HepG2 (cell line): ENCODE data around the gene SLC29A2. TPM values are rescaled to one million over a fixed set of nuclear protein-coding genes. Genes with fewer than 3 reads are reported as not detected.

Source experiments
- ATM ChIP-seq: fragments of 450-650 bp; IDR thresholded peaks from 2 replicates; pipeline ENCODE4 v1.7.1; 2017; ENCODE audit warnings: mild to moderate bottlenecking, borderline replicate concordance
- BRD4 ChIP-seq: sonication (generic); formaldehyde crosslinking; IDR thresholded peaks from 2 replicates; pipeline ENCODE4 v1.4.0; 2020; ENCODE audit warnings: missing genetic modification reagents
- GABPA ChIP-seq, 2 experiments: IDR thresholded peaks; 2 replicates each; pipeline ENCODE4 v1.6.1; 2011 to 2016; ENCODE audit warnings: low read depth in 2 of 2, low read length in 1 of 2, missing biosample characterization in 1 of 2, missing genetic modification characterization in 1 of 2
- MATR3 ChIP-seq: sonication (generic); formaldehyde crosslinking; IDR thresholded peaks from 2 replicates; pipeline ENCODE4 v1.4.0; 2020; ENCODE audit warnings: missing genetic modification reagents
- MLLT10 ChIP-seq: sonication (generic); formaldehyde crosslinking; IDR thresholded peaks from 2 replicates; pipeline ENCODE4 v1.4.0; 2020; ENCODE audit warnings: missing genetic modification reagents
- NCOA1 ChIP-seq: sonication (generic); formaldehyde crosslinking; IDR thresholded peaks from 2 replicates; pipeline ENCODE4 v1.9.0; 2021; ENCODE audit warnings: missing genetic modification reagents
- NR2F1 ChIP-seq, 2 experiments: fragments of 450-650 bp in 1 of 2; formaldehyde crosslinking in 1 of 2; IDR thresholded peaks; 2 replicates each; pipeline versions ENCODE4 v1.5.0 to v1.6.1; 2016 to 2020; ENCODE audit warnings: mild to moderate bottlenecking in 1 of 2, missing compliant biosample characterization in 1 of 2, missing genetic modification reagents in 1 of 2, moderate library complexity in 1 of 2
- NRL ChIP-seq: sonication (generic); formaldehyde crosslinking; IDR thresholded peaks from 2 replicates; pipeline ENCODE4 v1.5.0; 2020; ENCODE audit warnings: missing genetic modification reagents, mild to moderate bottlenecking, moderate library complexity, borderline replicate concordance
- PAF1 ChIP-seq: IDR thresholded peaks from 2 replicates; pipeline ENCODE4 v1.6.1; 2016; ENCODE audit warnings: missing genetic modification reagents, missing compliant biosample characterization
- POGZ ChIP-seq: sonication (generic); formaldehyde crosslinking; IDR thresholded peaks from 2 replicates; pipeline ENCODE4 v1.4.0; 2020; ENCODE audit warnings: mild to moderate bottlenecking, missing genetic modification reagents
- RFXANK ChIP-seq: IDR thresholded peaks from 2 replicates; pipeline ENCODE4 v1.6.1; 2016
- SRF ChIP-seq: IDR thresholded peaks from 2 replicates; pipeline ENCODE4 v1.6.1; 2011; ENCODE audit warnings: mild to moderate bottlenecking, low read depth, low read length, moderate library complexity
- SUZ12 ChIP-seq: fragments of 150-350 bp; IDR thresholded peaks from 2 replicates; pipeline ENCODE4 v1.6.1; 2014; ENCODE audit warnings: low read depth, low read length
- ZBTB25 ChIP-seq: IDR thresholded peaks from 2 replicates; pipeline ENCODE4 v1.6.1; 2018; ENCODE audit warnings: missing genetic modification reagents
- ZKSCAN1 ChIP-seq: fragments of 150-350 bp; IDR thresholded peaks from 2 replicates; pipeline ENCODE4 v1.6.1; 2014; ENCODE audit warnings: low read length
- ZNF20 ChIP-seq: sonication (generic); formaldehyde crosslinking; IDR thresholded peaks from 2 replicates; pipeline ENCODE4 v1.4.0; 2020; ENCODE audit warnings: mild to moderate bottlenecking, moderate library complexity, missing genetic modification reagents
- ZNF550 ChIP-seq: sonication (generic); formaldehyde crosslinking; IDR thresholded peaks from 2 replicates; pipeline ENCODE4 v1.4.0; 2020; ENCODE audit warnings: mild to moderate bottlenecking, missing genetic modification reagents, borderline replicate concordance
- ZNF629 ChIP-seq: sonication (generic); formaldehyde crosslinking; conservative IDR thresholded peaks from 2 replicates; pipeline ENCODE4 v1.5.0; 2020; ENCODE audit warnings: missing genetic modification reagents
- ZNF639 ChIP-seq: conservative IDR thresholded peaks from 2 replicates; pipeline ENCODE4 v1.6.1; 2018; ENCODE audit warnings: missing genetic modification reagents
- ZNF646 ChIP-seq: sonication (generic); formaldehyde crosslinking; IDR thresholded peaks from 2 replicates; pipeline ENCODE4 v1.9.0; 2021; ENCODE audit warnings: mild to moderate bottlenecking, missing genetic modification reagents
- ZNF788 ChIP-seq: sonication (generic); formaldehyde crosslinking; IDR thresholded peaks from 2 replicates; pipeline ENCODE4 v1.5.0; 2020; ENCODE audit warnings: mild to moderate bottlenecking, missing genetic modification reagents, borderline replicate concordance
- polyA plus RNA-seq, 8 experiments: library from polyadenylated mRNA; depleted of rRNA in 3 of 8; stranded (reverse) in 7 of 8; unstranded in 1 of 8; fragments of >200 nt; fragmentation: Illumina TruSeq in 4 of 8; extraction: Trizol in 4 of 8; gene quantifications; 2 replicates each; pipeline versions ENCODE4 v1.2.1 to v1.2.3, GENCODE V29; 2011 to 2016; ENCODE audit warnings: low read depth in 4 of 8, missing spikeins in 1 of 8, mixed read lengths in 1 of 8; ENCODE audit not compliant: insufficient read depth in 1 of 8
- total RNA-seq, 5 experiments: library from RNA; depleted of rRNA; stranded (reverse); fragments of >200 nt; fragmentation: Illumina TruSeq; extraction: Trizol; gene quantifications; 2 replicates each; pipeline ENCODE4 v1.2.3, GENCODE V29; 2016; ENCODE audit warnings: low read depth in 1 of 5
- TF ChIP-seq, protein P1 (sequence below): sonication (generic); formaldehyde crosslinking; IDR thresholded peaks from 2 replicates; pipeline ENCODE4 v1.8.1; 2023; ENCODE audit warnings: missing genetic modification reagents, mild to moderate bottlenecking, borderline replicate concordance

SLC29A2 gene
- total and polyA plus RNA-seq, 2 of the 13 experiments (the other 11 are each of a cell fraction or from before 2014, with no cell fraction given), result 0.63 to 0.66 TPM

GRCh38 chr11:66344550-66345315 lies 26.8 kb downstream of the SLC29A2 start, which contains the start of gene BRMS1 (continued):
- TF ChIP-seq GABPA (IDR thresholded peaks at IDR 0.05; ENCODE audit: low read depth, low read length) (no peak), GABPA (CRISPR knock-in tag; IDR thresholded peaks at IDR 0.05; ENCODE audit: low read depth) (peak; percentile 79), PAF1 (CRISPR knock-in tag) (no peak), ZNF639 (CRISPR knock-in tag) (peak; percentile 97), BRD4 (CRISPR knock-in tag) (no peak), SUZ12 (peak; percentile 52), MATR3 (no peak), SRF (peak; percentile 60; the same call in 1 of the 2 replicates), NR2F1 (CRISPR knock-in tag; IDR thresholded peaks at IDR 0.05) (no peak), POGZ (CRISPR knock-in tag) (peak; percentile 35; the same call in 1 of the 2 replicates), MLLT10 (no peak), ZNF550 (no peak), ATM (no peak), ZNF646 (CRISPR knock-in tag) (no peak), RFXANK (CRISPR knock-in tag) (peak; percentile 36; the same call in 1 of the 2 replicates), ZNF20 (CRISPR knock-in tag) (no peak), ZKSCAN1 (no peak), NRL (CRISPR knock-in tag) (peak; percentile 57; the same call in 1 of the 2 replicates), NCOA1 (CRISPR knock-in tag) (no peak), ZBTB25 (CRISPR knock-in tag) (peak; percentile 95), ZNF629 (CRISPR knock-in tag) (no peak), ZNF788 (CRISPR knock-in tag) (peak; percentile 43; the same call in 1 of the 2 replicates)
- TF ChIP-seq, protein P1, sequence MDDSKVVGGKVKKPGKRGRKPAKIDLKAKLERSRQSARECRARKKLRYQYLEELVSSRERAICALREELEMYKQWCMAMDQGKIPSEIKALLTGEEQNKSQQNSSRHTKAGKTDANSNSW (CRISPR knock-in tag), result no peak
